ENCODE results near the gene CHRNA4.

CHRNA4 gene

GRCh38 chr20:63373996-63374395, 12.8 kb upstream of the CHRNA4 start:
- no peak overlapping the region for H3K4me3 ChIP-seq
- intact Hi-C loops (cut with DNase I; ENCODE audit: low total_unique reads): no loop called here
- H3K27me3 ChIP-seq: peaks cover 0 to 95% of the 10 kb centered on the region in 2 donors

GRCh38 chr20:63372971-63373885, 12.1 kb upstream of the CHRNA4 start:
- Histone ChIP-seq H3K27me3 (peaks cover 0 to 95% of the 10 kb centered on the region in 2 donors), H3K27ac (no peak overlapping the region)
- no peak for DNase-seq

More at GRCh38 chr20:63373996-63374395, 12.8 kb upstream of the CHRNA4 start:
- Histone ChIP-seq H3K4me1 (no peaks in the 10 kb centered on the region), H3K36me3 (no peaks in the 10 kb centered on the region), H3K27ac (no peak overlapping the region), H3K9me3 (no peaks in the 10 kb centered on the region)
- TF ChIP-seq, protein P1, sequence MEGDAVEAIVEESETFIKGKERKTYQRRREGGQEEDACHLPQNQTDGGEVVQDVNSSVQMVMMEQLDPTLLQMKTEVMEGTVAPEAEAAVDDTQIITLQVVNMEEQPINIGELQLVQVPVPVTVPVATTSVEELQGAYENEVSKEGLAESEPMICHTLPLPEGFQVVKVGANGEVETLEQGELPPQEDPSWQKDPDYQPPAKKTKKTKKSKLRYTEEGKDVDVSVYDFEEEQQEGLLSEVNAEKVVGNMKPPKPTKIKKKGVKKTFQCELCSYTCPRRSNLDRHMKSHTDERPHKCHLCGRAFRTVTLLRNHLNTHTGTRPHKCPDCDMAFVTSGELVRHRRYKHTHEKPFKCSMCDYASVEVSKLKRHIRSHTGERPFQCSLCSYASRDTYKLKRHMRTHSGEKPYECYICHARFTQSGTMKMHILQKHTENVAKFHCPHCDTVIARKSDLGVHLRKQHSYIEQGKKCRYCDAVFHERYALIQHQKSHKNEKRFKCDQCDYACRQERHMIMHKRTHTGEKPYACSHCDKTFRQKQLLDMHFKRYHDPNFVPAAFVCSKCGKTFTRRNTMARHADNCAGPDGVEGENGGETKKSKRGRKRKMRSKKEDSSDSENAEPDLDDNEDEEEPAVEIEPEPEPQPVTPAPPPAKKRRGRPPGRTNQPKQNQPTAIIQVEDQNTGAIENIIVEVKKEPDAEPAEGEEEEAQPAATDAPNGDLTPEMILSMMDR (IDR thresholded peaks at IDR 0.05): no peak
- no peak for DNase-seq

GRCh38 chr20:63371291-63371865, 10.2 kb upstream of the CHRNA4 start:
- no peaks in the 10 kb centered on the region for H3K9me3 ChIP-seq
- H3K4me3 ChIP-seq: no peak overlapping the region
- H3K36me3 ChIP-seq: no peaks in the 10 kb centered on the region
- no peak overlapping the region for H3K27ac ChIP-seq
- no peak for DNase-seq
- TF ChIP-seq, protein P1 (IDR thresholded peaks at IDR 0.05): no peak
- no peaks in the 10 kb centered on the region for H3K4me1 ChIP-seq
- H3K27me3 ChIP-seq: peaks cover 0 to 95% of the 10 kb centered on the region in 2 donors
- intact Hi-C loops (cut with DNase I; ENCODE audit: low total_unique reads): no loop called here

More at GRCh38 chr20:63372971-63373885, 12.1 kb upstream of the CHRNA4 start:
- Histone ChIP-seq H3K9me3 (no peaks in the 10 kb centered on the region), H3K4me3 (no peak overlapping the region), H3K4me1 (no peaks in the 10 kb centered on the region), H3K36me3 (no peaks in the 10 kb centered on the region)
- intact Hi-C loops (cut with DNase I; ENCODE audit: low total_unique reads): no loop called here
- TF ChIP-seq, protein P1 (IDR thresholded peaks at IDR 0.05): no peak

DNA sequence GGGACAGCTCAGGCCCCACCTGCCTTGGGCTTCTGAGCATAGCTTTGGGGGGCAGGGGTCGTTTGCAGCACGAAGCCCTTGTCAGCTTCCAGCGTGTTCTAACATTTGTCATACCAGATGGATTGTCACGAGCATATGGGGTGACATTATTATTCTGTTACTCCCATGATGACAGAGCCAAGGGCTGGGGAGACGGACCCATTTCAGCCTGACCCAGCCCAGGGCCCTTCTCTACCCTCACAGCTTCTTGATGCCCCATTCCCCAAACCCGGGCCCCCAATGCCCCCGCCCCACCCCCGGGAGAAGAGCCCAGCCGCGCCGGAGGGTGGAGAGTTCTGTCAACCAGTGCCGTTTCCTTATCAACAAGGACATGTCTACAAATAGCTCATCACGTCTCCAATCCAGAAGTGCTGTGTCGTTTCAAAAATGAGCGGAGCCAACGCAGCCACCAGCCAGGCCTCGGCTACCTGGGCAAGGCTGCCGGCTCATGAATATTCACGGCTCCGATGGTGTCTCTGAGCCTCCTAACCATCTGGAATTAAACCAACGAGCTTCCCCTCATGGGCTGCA, 9.6 kb upstream of the CHRNA4 start:
- Histone ChIP-seq H3K27ac (no peak overlapping the region), H3K36me3 (no peaks in the 10 kb centered on the region), H3K27me3 (peaks cover 0 to 93% of the 10 kb centered on the region in 2 donors), H3K4me1 (no peaks in the 10 kb centered on the region), H3K4me3 (no peak overlapping the region), H3K9me3 (no peaks in the 10 kb centered on the region)
- DNase-seq: no peak
- TF ChIP-seq, protein P1 (IDR thresholded peaks at IDR 0.05): no peak
- intact Hi-C loops (cut with DNase I; ENCODE audit: low total_unique reads): no loop called here

- Histone ChIP-seq H3K36me3 (no peaks in the 10 kb centered on the region), H3K27ac (no peak overlapping the region), H3K27me3 (peaks cover 0 to 93% of the 10 kb centered on the region in 2 donors), H3K4me1 (no peaks in the 10 kb centered on the region), H3K9me3 (no peaks in the 10 kb centered on the region), H3K4me3 (no peak overlapping the region)
- intact Hi-C loops (cut with DNase I; ENCODE audit: low total_unique reads): no loop called here
- TF ChIP-seq, protein P1 (IDR thresholded peaks at IDR 0.05): no peak
- no peak for DNase-seq
Observed at GRCh38 chr20:63369724-63370617, 8.8 kb upstream of the CHRNA4 start.
